NCI-H1092 treated with DMSO at 0.1 percent for 48 hours (cell line): ENCODE results near the gene ARFGAP1.
A peak's percentile ranks its signal among the peaks of the same experiment; 100 is the strongest.
"Not testable (repeated sequence)": the region's sequence is repeated elsewhere in the genome, so short reads cannot be mapped to it uniquely, and the experiment has no call there.

Source experiments
- DNase-seq: peaks from one replicate; lab custom pipeline; 2025; lab: John Stamatoyannopoulos, UW

ARFGAP1 gene

GRCh38 chr20:63240004-63240403, 32.6 kb upstream of the ARFGAP1 start:
- DNase-seq, result no peak

- peak; percentile 43 for DNase-seq
Observed at GRCh38 chr20:63241272-63241671, 31.3 kb upstream of the ARFGAP1 start.

GRCh38 chr20:63242736-63243135, 29.9 kb upstream of the ARFGAP1 start:
- no peak for DNase-seq

- no peak for DNase-seq
Observed at GRCh38 chr20:63243604-63244247, 28.9 kb upstream of the ARFGAP1 start.

- no peak for DNase-seq
Observed at GRCh38 chr20:63244468-63244867, 28.1 kb upstream of the ARFGAP1 start.

GRCh38 chr20:63246490-63247288, 25.9 kb upstream of the ARFGAP1 start:
- no peak for DNase-seq

- no peak for DNase-seq
Observed at GRCh38 chr20:63247671-63248228, 24.9 kb upstream of the ARFGAP1 start.

- DNase-seq, result no peak
Observed at GRCh38 chr20:63248835-63249591, 23.6 kb upstream of the ARFGAP1 start.

- no peak for DNase-seq
Observed at GRCh38 chr20:63249891-63250290, 22.7 kb upstream of the ARFGAP1 start.

- DNase-seq, result not testable (repeated sequence)
Observed at GRCh38 chr20:63251350-63251749, 21.3 kb upstream of the ARFGAP1 start.

GRCh38 chr20:63252284-63252711, 20.3 kb upstream of the ARFGAP1 start:
- DNase-seq, result no peak

- DNase-seq, result no peak
Observed at GRCh38 chr20:63253065-63253437, 19.6 kb upstream of the ARFGAP1 start.

GRCh38 chr20:63253438-63254231, 19.0 kb upstream of the ARFGAP1 start:
- DNase-seq, result no peak

GRCh38 chr20:63254232-63254605, 18.4 kb upstream of the ARFGAP1 start, which contains the start of gene NKAIN4:
Gene NKAIN4 (minus strand): TSS chr20:63254463. CDS start chr20:63254450, 13 bp downstream.
- DNase-seq, result no peak

GRCh38 chr20:63254606-63255384, 17.8 kb upstream of the ARFGAP1 start:
- DNase-seq, result no peak

GRCh38 chr20:63255931-63256704, 16.5 kb upstream of the ARFGAP1 start:
- DNase-seq, result no peak

- no peak for DNase-seq
Observed at GRCh38 chr20:63256954-63257353, 15.7 kb upstream of the ARFGAP1 start.

- no peak for DNase-seq
Observed at GRCh38 chr20:63257629-63258028, 15.0 kb upstream of the ARFGAP1 start.

- DNase-seq, result no peak
Observed at GRCh38 chr20:63258781-63259180, 13.8 kb upstream of the ARFGAP1 start.
